Tibial nerve (tissue), 3 donors: ENCODE data around the gene FMNL2.

ENCODE experiments used
- POLR2A ChIP-seq, 2 donors: fragments of 450-650 bp; IDR thresholded peaks; one replicate each; pipeline ENCODE4 v1.6.1; 2017; ENCODE audit warnings: antibody characterized with exemption in 2 of 2, mild to moderate bottlenecking in 2 of 2, moderate library complexity in 2 of 2
- TF ChIP-seq, protein P1 (sequence below), 5 experiments: fragments of 200-600 bp in 3 of 5; fragments of 450-650 bp in 2 of 5; sonication (generic) in 3 of 5; IDR thresholded peaks; one replicate each; pipeline ENCODE4 v1.5.1; 2016 to 2019; ENCODE audit warnings: antibody characterized with exemption in 5 of 5, mild to moderate bottlenecking in 3 of 5, moderate library complexity in 2 of 5

DNA sequence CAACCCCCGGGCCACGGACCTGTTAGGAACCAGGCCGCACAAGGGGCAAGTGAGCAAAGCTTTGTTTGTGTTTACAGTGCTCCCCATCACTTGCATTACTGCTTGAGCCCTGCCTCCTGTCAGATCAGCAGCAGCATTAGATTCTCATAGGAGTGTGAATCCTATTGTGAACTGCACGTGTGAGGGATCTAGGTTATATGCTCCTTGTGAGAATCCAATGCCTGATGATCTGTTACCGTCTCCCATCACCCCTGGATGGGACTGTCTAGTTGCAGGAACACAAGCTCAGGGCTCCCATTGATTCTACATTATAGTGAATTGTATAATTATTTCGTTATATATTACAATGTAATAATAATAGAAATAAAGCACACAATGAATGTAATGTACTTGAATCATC, 125.6 kb downstream of the FMNL2 start:
- TF ChIP-seq, protein P1, sequence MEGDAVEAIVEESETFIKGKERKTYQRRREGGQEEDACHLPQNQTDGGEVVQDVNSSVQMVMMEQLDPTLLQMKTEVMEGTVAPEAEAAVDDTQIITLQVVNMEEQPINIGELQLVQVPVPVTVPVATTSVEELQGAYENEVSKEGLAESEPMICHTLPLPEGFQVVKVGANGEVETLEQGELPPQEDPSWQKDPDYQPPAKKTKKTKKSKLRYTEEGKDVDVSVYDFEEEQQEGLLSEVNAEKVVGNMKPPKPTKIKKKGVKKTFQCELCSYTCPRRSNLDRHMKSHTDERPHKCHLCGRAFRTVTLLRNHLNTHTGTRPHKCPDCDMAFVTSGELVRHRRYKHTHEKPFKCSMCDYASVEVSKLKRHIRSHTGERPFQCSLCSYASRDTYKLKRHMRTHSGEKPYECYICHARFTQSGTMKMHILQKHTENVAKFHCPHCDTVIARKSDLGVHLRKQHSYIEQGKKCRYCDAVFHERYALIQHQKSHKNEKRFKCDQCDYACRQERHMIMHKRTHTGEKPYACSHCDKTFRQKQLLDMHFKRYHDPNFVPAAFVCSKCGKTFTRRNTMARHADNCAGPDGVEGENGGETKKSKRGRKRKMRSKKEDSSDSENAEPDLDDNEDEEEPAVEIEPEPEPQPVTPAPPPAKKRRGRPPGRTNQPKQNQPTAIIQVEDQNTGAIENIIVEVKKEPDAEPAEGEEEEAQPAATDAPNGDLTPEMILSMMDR (IDR thresholded peaks at IDR 0.05), result no peak
- TF ChIP-seq POLR2A (IDR thresholded peaks at IDR 0.05), result no peak
